ENCODE measurements around the gene CD300C. TPM values are rescaled to one million over a fixed set of nuclear protein-coding genes. Genes with fewer than 3 reads are reported as not detected.
A peak's percentile ranks its signal among the peaks of the same experiment; 100 is the strongest.

CD300C gene
- total and polyA plus RNA-seq, 10 of the 15 experiments (the other 5 are each of a cell fraction or from before 2014, with no cell fraction given): 0.12 to 0.38 (median 0.23) TPM; not detected in 3

GRCh38 chr17:74532115-74532514, 13.8 kb downstream of the CD300C start:
- Histone ChIP-seq H3K36me3 (ENCODE audit: control insufficient read depth in 2 of 2, insufficient read depth in 2 of 2, low read length in 1 of 2) (no peaks in the 10 kb centered on the region), H4K20me1 (ENCODE audit: control insufficient read depth, insufficient read depth) (no peaks in the 10 kb centered on the region), H3K9me3 (replicated peaks; ENCODE audit: control insufficient read depth, insufficient read depth, low read length) (no peaks in the 10 kb centered on the region), H3K4me1 (ENCODE audit: control insufficient read depth, insufficient read depth, low read length) (peaks cover 7% of the 10 kb centered on the region), H3K4me3 (no peak overlapping the region), H2AFZ (ENCODE audit: control insufficient read depth, low read depth, low read length) (no peak overlapping the region; the same call in 1 of the 2 replicates), H3K27me3 (replicated peaks in 1 of 2; ENCODE audit: control insufficient read depth in 2 of 2, insufficient read depth in 2 of 2, low read length in 1 of 2) (peaks cover 0 to 1% of the 10 kb centered on the region in 2 experiments; a peak in 1 of 4 replicates), H3K9ac (ENCODE audit: control insufficient read depth, insufficient read depth, low read length) (no peak overlapping the region), H3K79me2 (ENCODE audit: control insufficient read depth, insufficient read depth, low read length) (no peaks in the 10 kb centered on the region), H3K4me2 (ENCODE audit: control insufficient read depth, insufficient read depth) (no peak overlapping the region), H3K27ac (ENCODE audit: control insufficient read depth, insufficient read depth) (no peak overlapping the region)
- RAD21 ChIA-PET (ENCODE audit: unreplicated experiment): interaction anchor here (0.6 to 3.7 kb wide), 18 partner anchors 20 to 248 kb away, joined by 3 to 45 read pairs (median 5); partner anchors contain the start of gene GPR142
- 18% methylated on average over 10 of the region's 10 CpGs for WGBS (ENCODE audit: insufficient coverage, insufficient replicate concordance, low lambda C conversion rate, missing lambda C conversion rate)
- no TSS peak for BruUV-seq (replicated peaks)
- POLR2A ChIA-PET: interaction anchor here (0.6 to 1.2 kb wide), 7 partner anchors 10 to 330 kb away, joined by 3 to 5 read pairs (median 4); no protein-coding TSS in a partner anchor
- intact Hi-C loops (cut with micrococcal nuclease; ENCODE audit: unreplicated experiment) (loop anchor here (2.0 to 5.0 kb wide), 3 partner anchors 75 to 230 kb away; no protein-coding TSS in a partner anchor), in situ Hi-C loops (cut with MboI) (no loop called here)
- ATAC-seq: peak; percentile 61
- no peak for DNase-seq (ENCODE audit: low read depth, low spot score)
- peak; percentile 27 for FAIRE-seq
- CTCF ChIA-PET: interaction anchor here (0.6 to 5.8 kb wide), 32 partner anchors 11 to 329 kb away, joined by 3 to 68 read pairs (median 5); partner anchors contain the start of genes CD300C, GPR142 and RPL38
- SMC1A ChIA-PET (ENCODE audit: uncharacterized antibody, unreplicated experiment): interaction anchor here (0.7 to 7.5 kb wide), 13 partner anchors 10 to 1102 kb away, joined by 3 to 45 read pairs (median 7); partner anchors contain the start of gene GPR142
- TF ChIP-seq BMI1 (IDR thresholded peaks at IDR 0.05; ENCODE audit: borderline replicate concordance) (no peak), ATF2 (IDR thresholded peaks at IDR 0.05; ENCODE audit: low read length) (no peak), PKNOX1 (IDR thresholded peaks at IDR 0.05) (peak; percentile 88), EGR1 (IDR thresholded peaks at IDR 0.05; ENCODE audit: borderline replicate concordance in 1 of 2, low read depth in 2 of 2, low read length in 2 of 2) (no peak), YY1 (IDR thresholded peaks at IDR 0.05; ENCODE audit: low read depth, low read length) (peak; percentile 94), TCF3 (IDR thresholded peaks at IDR 0.05; ENCODE audit: borderline replicate concordance, insufficient read depth, low read depth, low read length) (no peak), RAD21 (IDR thresholded peaks at IDR 0.05; ENCODE audit: insufficient read depth, low read depth, low read length) (no peak), CUX1 (IDR thresholded peaks at IDR 0.05; ENCODE audit: insufficient replicate concordance, low read depth, low read length) (no peak), BCL11A (IDR thresholded peaks at IDR 0.05; ENCODE audit: low read depth, low read length) (no peak), HDAC6 (IDR thresholded peaks at IDR 0.05; ENCODE audit: unreplicated experiment) (no peak), ASH2L (IDR thresholded peaks at IDR 0.05; ENCODE audit: borderline replicate concordance, low read depth) (no peak), E2F8 (IDR thresholded peaks at IDR 0.05; ENCODE audit: low read depth, partially characterized antibody) (no peak), NBN (IDR thresholded peaks at IDR 0.05) (no peak)

Data from GM12878 (cell line).